ENCODE data around the gene DSG3. TPM values are rescaled to one million over a fixed set of nuclear protein-coding genes. Genes with fewer than 3 reads are reported as not detected.

The DSG3 gene
- total RNA-seq, 4 donors from 2014 or later, result under 0.01 TPM; not detected in 3

DNA sequence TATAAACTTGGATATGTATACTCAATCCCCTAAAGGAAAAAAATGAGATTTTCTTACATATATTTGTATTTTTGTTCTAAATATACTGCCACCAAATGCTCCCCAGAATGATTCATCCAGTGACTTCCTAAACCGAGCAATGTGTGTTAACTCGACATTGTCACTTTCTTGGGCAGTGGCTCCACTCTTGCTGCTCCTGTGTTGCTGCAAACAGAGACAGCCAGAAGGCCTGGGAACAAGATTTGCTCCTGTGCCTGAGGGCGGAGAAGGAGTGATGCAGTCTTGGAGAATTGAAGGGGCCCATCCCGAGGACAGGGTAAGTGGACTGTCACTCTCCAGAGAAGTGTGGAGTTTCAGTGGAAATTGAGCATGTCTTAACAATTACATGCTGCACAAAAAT, 38.3 kb upstream of the DSG3 start:
- Histone ChIP-seq H3K4me1 (no peaks in the 10 kb centered on the region), H3K4me3 (no peak overlapping the region), H3K36me3 (no peaks in the 10 kb centered on the region), H3K27me3 (no peaks in the 10 kb centered on the region), H3K9me3 (no peaks in the 10 kb centered on the region), H3K27ac (no peak overlapping the region)
- DNase-seq, result no peak
- TF ChIP-seq POLR2A (IDR thresholded peaks at IDR 0.05) (no peak), POLR2AphosphoS5 (IDR thresholded peaks at IDR 0.05) (no peak), EP300 (IDR thresholded peaks at IDR 0.05; ENCODE audit: low read depth) (no peak)
- TF ChIP-seq, protein P1, sequence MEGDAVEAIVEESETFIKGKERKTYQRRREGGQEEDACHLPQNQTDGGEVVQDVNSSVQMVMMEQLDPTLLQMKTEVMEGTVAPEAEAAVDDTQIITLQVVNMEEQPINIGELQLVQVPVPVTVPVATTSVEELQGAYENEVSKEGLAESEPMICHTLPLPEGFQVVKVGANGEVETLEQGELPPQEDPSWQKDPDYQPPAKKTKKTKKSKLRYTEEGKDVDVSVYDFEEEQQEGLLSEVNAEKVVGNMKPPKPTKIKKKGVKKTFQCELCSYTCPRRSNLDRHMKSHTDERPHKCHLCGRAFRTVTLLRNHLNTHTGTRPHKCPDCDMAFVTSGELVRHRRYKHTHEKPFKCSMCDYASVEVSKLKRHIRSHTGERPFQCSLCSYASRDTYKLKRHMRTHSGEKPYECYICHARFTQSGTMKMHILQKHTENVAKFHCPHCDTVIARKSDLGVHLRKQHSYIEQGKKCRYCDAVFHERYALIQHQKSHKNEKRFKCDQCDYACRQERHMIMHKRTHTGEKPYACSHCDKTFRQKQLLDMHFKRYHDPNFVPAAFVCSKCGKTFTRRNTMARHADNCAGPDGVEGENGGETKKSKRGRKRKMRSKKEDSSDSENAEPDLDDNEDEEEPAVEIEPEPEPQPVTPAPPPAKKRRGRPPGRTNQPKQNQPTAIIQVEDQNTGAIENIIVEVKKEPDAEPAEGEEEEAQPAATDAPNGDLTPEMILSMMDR (IDR thresholded peaks at IDR 0.05), result no peak
- intact Hi-C loops (cut with DNase I; ENCODE audit: low total_unique reads), result no loop called here
- in situ Hi-C loops (cut with MboI; ENCODE audit: low pct_ligation_motif_present in 1 of 4, low pct_unique_long_range_greater_than_20kb in 1 of 4, low sequenced_read_pairs in 3 of 4), result loop anchor here in 1 of 4 donors (25.0 kb wide), 1 partner anchor 322 kb away; no protein-coding TSS in a partner anchor
- 54% methylated on average over 4 of the region's 4 CpGs; no CpG with 5 or more reads in 1 of the 2 donors for WGBS, 2 donors (ENCODE audit: low coverage in 1 of 2)

- Histone ChIP-seq H3K4me3 (no peak overlapping the region), H3K4me1 (no peaks in the 10 kb centered on the region), H3K27me3 (no peaks in the 10 kb centered on the region), H3K36me3 (no peaks in the 10 kb centered on the region), H3K27ac (no peak overlapping the region), H3K9me3 (no peaks in the 10 kb centered on the region)
- 76 to 83% methylated on average over 14 to 37 of the region's 37 CpGs for WGBS, 2 donors (ENCODE audit: low coverage in 1 of 2)
- in situ Hi-C loops (cut with MboI; ENCODE audit: low pct_ligation_motif_present in 1 of 4, low pct_unique_long_range_greater_than_20kb in 1 of 4, low sequenced_read_pairs in 3 of 4) (loop anchor here in 1 of 4 donors (25.0 kb wide), 1 partner anchor 324 kb away; no protein-coding TSS in a partner anchor), intact Hi-C loops (cut with DNase I; ENCODE audit: low total_unique reads) (no loop called here)
- DNase-seq, result no peak
- TF ChIP-seq, protein P1 (IDR thresholded peaks at IDR 0.05), result no peak
- TF ChIP-seq POLR2AphosphoS5 (IDR thresholded peaks at IDR 0.05) (no peak), EP300 (IDR thresholded peaks at IDR 0.05; ENCODE audit: low read depth) (no peak), POLR2A (IDR thresholded peaks at IDR 0.05) (no peak)
Observed at GRCh38 chr18:31410716-31411483, 36.6 kb upstream of the DSG3 start.

GRCh38 chr18:31413137-31413536, 34.4 kb upstream of the DSG3 start:
- Histone ChIP-seq H3K36me3 (no peaks in the 10 kb centered on the region), H3K27ac (no peak overlapping the region), H3K9me3 (no peaks in the 10 kb centered on the region), H3K4me1 (no peaks in the 10 kb centered on the region), H3K27me3 (no peaks in the 10 kb centered on the region), H3K4me3 (no peak overlapping the region)
- intact Hi-C loops (cut with DNase I; ENCODE audit: low total_unique reads), result no loop called here
- TF ChIP-seq POLR2A (IDR thresholded peaks at IDR 0.05), result no peak
- TF ChIP-seq POLR2AphosphoS5 (IDR thresholded peaks at IDR 0.05), result no peak
- TF ChIP-seq, protein P1 (IDR thresholded peaks at IDR 0.05), result no peak
- TF ChIP-seq EP300 (IDR thresholded peaks at IDR 0.05; ENCODE audit: low read depth), result no peak
- no peak for DNase-seq
- in situ Hi-C loops (cut with MboI; ENCODE audit: low pct_ligation_motif_present in 1 of 4, low pct_unique_long_range_greater_than_20kb in 1 of 4, low sequenced_read_pairs in 3 of 4), result loop anchor here in 1 of 4 donors (25.0 kb wide), 1 partner anchor 326 kb away; no protein-coding TSS in a partner anchor
- WGBS, 2 donors (ENCODE audit: low coverage in 1 of 2), result 86 to 100% methylated on average over 3 to 6 of the region's 6 CpGs

GRCh38 chr18:31417850-31418249, 29.7 kb upstream of the DSG3 start:
- Histone ChIP-seq H3K36me3 (no peaks in the 10 kb centered on the region), H3K4me1 (no peaks in the 10 kb centered on the region), H3K9me3 (no peaks in the 10 kb centered on the region), H3K4me3 (no peak overlapping the region), H3K27me3 (no peaks in the 10 kb centered on the region), H3K27ac (no peak overlapping the region)
- no peak for TF ChIP-seq POLR2A (IDR thresholded peaks at IDR 0.05)
- in situ Hi-C loops (cut with MboI; ENCODE audit: low pct_ligation_motif_present in 1 of 4, low pct_unique_long_range_greater_than_20kb in 1 of 4, low sequenced_read_pairs in 3 of 4) (loop anchor here in 1 of 4 donors (25.0 kb wide), 1 partner anchor 331 kb away; no protein-coding TSS in a partner anchor), intact Hi-C loops (cut with DNase I; ENCODE audit: low total_unique reads) (no loop called here)
- no peak for DNase-seq

Measured in transverse colon (tissue), 4 donors.